Cardiac fibroblast (primary cell): ENCODE data around the gene DOCK3.

ENCODE experiments used
- DNase-seq, 2 donors: peaks; one replicate each; pipeline versions ENCODE4 v3.0.0 to v3.0.0-alpha.2; 2010; ENCODE audit warnings: low read depth in 2 of 2
- H3K4me3 ChIP-seq, 2 donors: replicated peaks in 1 of 2; 1 replicate in 1 of 2; 2 replicates in 1 of 2; pipeline ENCODE4 v1.5.1; 2011; ENCODE audit warnings: low read depth in 2 of 2, low read length in 2 of 2, mild to moderate bottlenecking in 2 of 2, moderate library complexity in 1 of 2
- CTCF ChIP-seq: IDR thresholded peaks from one replicate; pipeline ENCODE4 v1.5.1; 2011; ENCODE audit warnings: low read depth, mild to moderate bottlenecking, low read length, inconsistent platforms

The DOCK3 gene

GRCh38 chr3:50657407-50657806, 17.3 kb upstream of the DOCK3 start:
- no peak for DNase-seq
- no peak for TF ChIP-seq CTCF
- no peak overlapping the region for H3K4me3 ChIP-seq

DNA sequence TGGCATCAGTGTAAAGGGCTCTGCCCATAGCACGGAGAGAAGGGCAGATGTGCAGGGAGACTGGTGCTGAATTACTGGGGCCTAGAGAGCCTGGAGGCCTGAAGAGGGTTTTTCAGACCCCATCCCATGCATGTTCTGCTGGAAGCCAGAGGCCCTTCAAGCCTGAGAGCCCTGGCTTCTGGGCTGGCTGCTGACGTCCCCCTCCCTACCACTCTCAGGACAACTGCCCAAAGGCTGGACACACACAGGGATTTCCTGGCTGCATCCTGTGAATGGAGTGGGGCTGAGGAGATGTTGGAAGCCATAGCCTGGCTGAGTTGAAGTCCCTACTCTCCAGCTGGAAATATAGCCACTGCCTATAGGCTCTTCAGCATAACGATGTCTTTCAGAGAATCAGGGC, 16.9 kb upstream of the DOCK3 start:
- no peak overlapping the region for H3K4me3 ChIP-seq
- TF ChIP-seq CTCF, result no peak
- DNase-seq, result no peak

- H3K4me3 ChIP-seq, result no peak overlapping the region
- DNase-seq, result no peak
- TF ChIP-seq CTCF, result no peak
Measured at GRCh38 chr3:50658416-50658815, 16.3 kb upstream of the DOCK3 start.

GRCh38 chr3:50658831-50659230, 15.9 kb upstream of the DOCK3 start:
- no peak overlapping the region for H3K4me3 ChIP-seq
- DNase-seq, result no peak
- TF ChIP-seq CTCF, result no peak

GRCh38 chr3:50660386-50660785, 14.3 kb upstream of the DOCK3 start:
- TF ChIP-seq CTCF, result no peak
- H3K4me3 ChIP-seq, result no peak overlapping the region
- no peak for DNase-seq

- TF ChIP-seq CTCF, result no peak
Measured at GRCh38 chr3:50661321-50661837, 13.3 kb upstream of the DOCK3 start.

GRCh38 chr3:50662408-50662807, 12.3 kb upstream of the DOCK3 start:
- DNase-seq, result no peak
- H3K4me3 ChIP-seq, result no peak overlapping the region
- no peak for TF ChIP-seq CTCF

More at GRCh38 chr3:50661321-50661837, 13.3 kb upstream of the DOCK3 start:
- no peak overlapping the region for H3K4me3 ChIP-seq
- DNase-seq, result no peak
